Tibial nerve (tissue), 4 donors: Measurements from ENCODE around the gene SYNDIG1L. TPM values are rescaled to one million over a fixed set of nuclear protein-coding genes. Genes with fewer than 3 reads are reported as not detected.

Experiments used
- DNase-seq, 2 donors: peaks; one replicate each; pipeline ENCODE4 v3.0.0-alpha.2; 2019; ENCODE audit warnings: low spot score in 2 of 2
- H3K27ac ChIP-seq, 4 donors: fragments of 200-600 bp; sonication (generic) in 3 of 4; one replicate each; pipeline ENCODE4 v1.5.1; 2017 to 2019; ENCODE audit warnings: mild to moderate bottlenecking in 1 of 4
- H3K27me3 ChIP-seq, 2 donors: fragments of 200-600 bp; sonication (generic) in 1 of 2; one replicate each; pipeline versions ENCODE4 v1.5.1 to v1.6.0; 2017 to 2019
- H3K36me3 ChIP-seq, 3 donors: fragments of 200-600 bp; sonication (generic); one replicate each; pipeline ENCODE4 v1.5.1; 2018 to 2019
- H3K4me1 ChIP-seq, 4 donors: fragments of 200-600 bp; sonication (generic) in 3 of 4; one replicate each; pipeline ENCODE4 v1.5.1; 2017 to 2019
- H3K4me3 ChIP-seq, 4 donors: fragments of 200-600 bp; sonication (generic) in 3 of 4; one replicate each; pipeline ENCODE4 v1.5.1; 2017 to 2019; ENCODE audit warnings: mild to moderate bottlenecking in 1 of 4, moderate library complexity in 1 of 4
- H3K9me3 ChIP-seq, 4 donors: fragments of 200-600 bp; sonication (generic) in 3 of 4; one replicate each; pipeline ENCODE4 v1.5.1; 2017 to 2019
- EP300 ChIP-seq, 2 donors: sonication (generic); formaldehyde crosslinking; IDR thresholded peaks; one replicate each; pipeline ENCODE4 v1.6.1; 2017; ENCODE audit warnings: antibody characterized with exemption in 2 of 2, mild to moderate bottlenecking in 1 of 2
- POLR2A ChIP-seq, 2 donors: fragments of 450-650 bp; IDR thresholded peaks; one replicate each; pipeline ENCODE4 v1.6.1; 2017; ENCODE audit warnings: antibody characterized with exemption in 2 of 2, mild to moderate bottlenecking in 2 of 2, moderate library complexity in 2 of 2
- WGBS, 2 donors: methylation state at CpG; one replicate each; pipeline ENCODE4 v1.1.5; 2018; 5-methylcytosine and 5-hydroxymethylcytosine counted together
- total RNA-seq, 4 donors: library from RNA; depleted of rRNA; stranded (reverse); fragments of >200 nt; gene quantifications; one replicate each; pipeline ENCODE4 v1.1.0, GENCODE V29; 2016
- TF ChIP-seq, protein P1 (sequence below), 5 experiments: fragments of 200-600 bp in 3 of 5; fragments of 450-650 bp in 2 of 5; sonication (generic) in 3 of 5; IDR thresholded peaks; one replicate each; pipeline ENCODE4 v1.5.1; 2016 to 2019; ENCODE audit warnings: antibody characterized with exemption in 5 of 5, mild to moderate bottlenecking in 3 of 5, moderate library complexity in 2 of 5

Gene SYNDIG1L
- total RNA-seq, 4 donors from 2014 or later: not detected

- H3K27ac ChIP-seq: no peak overlapping the region
- peaks cover 0 to 12% (median 0%) of the 10 kb centered on the region in 4 donors for H3K9me3 ChIP-seq
- WGBS, 2 donors: 90 to 95% methylated on average over 3 of the region's 3 CpGs
- peaks cover 0 to 24% of the 10 kb centered on the region in 2 donors for H3K27me3 ChIP-seq
- no peak for DNase-seq
- no peaks in the 10 kb centered on the region for H3K36me3 ChIP-seq
- TF ChIP-seq, protein P1, sequence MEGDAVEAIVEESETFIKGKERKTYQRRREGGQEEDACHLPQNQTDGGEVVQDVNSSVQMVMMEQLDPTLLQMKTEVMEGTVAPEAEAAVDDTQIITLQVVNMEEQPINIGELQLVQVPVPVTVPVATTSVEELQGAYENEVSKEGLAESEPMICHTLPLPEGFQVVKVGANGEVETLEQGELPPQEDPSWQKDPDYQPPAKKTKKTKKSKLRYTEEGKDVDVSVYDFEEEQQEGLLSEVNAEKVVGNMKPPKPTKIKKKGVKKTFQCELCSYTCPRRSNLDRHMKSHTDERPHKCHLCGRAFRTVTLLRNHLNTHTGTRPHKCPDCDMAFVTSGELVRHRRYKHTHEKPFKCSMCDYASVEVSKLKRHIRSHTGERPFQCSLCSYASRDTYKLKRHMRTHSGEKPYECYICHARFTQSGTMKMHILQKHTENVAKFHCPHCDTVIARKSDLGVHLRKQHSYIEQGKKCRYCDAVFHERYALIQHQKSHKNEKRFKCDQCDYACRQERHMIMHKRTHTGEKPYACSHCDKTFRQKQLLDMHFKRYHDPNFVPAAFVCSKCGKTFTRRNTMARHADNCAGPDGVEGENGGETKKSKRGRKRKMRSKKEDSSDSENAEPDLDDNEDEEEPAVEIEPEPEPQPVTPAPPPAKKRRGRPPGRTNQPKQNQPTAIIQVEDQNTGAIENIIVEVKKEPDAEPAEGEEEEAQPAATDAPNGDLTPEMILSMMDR (IDR thresholded peaks at IDR 0.05): no peak
- TF ChIP-seq EP300 (IDR thresholded peaks at IDR 0.05): no peak
- no peak for TF ChIP-seq POLR2A (IDR thresholded peaks at IDR 0.05)
- no peak overlapping the region for H3K4me3 ChIP-seq
- peaks cover 0 to 7% (median 0%) of the 10 kb centered on the region in 4 donors for H3K4me1 ChIP-seq
Observed at GRCh38 chr14:74424606-74425005, 1.4 kb downstream of the SYNDIG1L start.

DNA sequence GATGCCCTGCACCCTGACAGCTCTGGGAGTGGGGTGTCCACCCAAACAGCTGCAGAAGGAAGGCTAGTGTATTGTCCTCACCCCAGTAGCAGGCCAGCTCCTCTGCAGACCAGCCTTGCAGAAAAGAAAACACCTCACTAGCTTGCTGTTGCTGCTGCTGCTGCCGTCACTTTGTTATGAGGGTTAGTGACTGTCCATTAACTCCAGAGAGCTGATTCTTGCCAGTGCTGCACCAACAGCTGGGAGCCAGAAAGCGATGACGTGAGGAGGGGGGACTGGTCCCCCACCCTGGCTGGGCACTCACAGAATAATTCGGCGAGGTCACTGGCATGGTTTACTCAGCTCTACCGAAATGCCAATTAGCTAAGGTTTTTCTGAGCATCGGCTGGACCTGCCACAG, 2.8 kb downstream of the SYNDIG1L start:
- TF ChIP-seq EP300 (IDR thresholded peaks at IDR 0.05) (no peak), POLR2A (IDR thresholded peaks at IDR 0.05) (no peak)
- TF ChIP-seq, protein P1 (IDR thresholded peaks at IDR 0.05): no peak
- H3K27me3 ChIP-seq: peaks cover 0 to 24% of the 10 kb centered on the region in 2 donors
- WGBS, 2 donors: 73 to 80% methylated on average over 7 of the region's 7 CpGs
- H3K36me3 ChIP-seq: no peaks in the 10 kb centered on the region
- peaks cover 0 to 12% (median 0%) of the 10 kb centered on the region in 4 donors for H3K9me3 ChIP-seq
- peaks cover 0 to 7% (median 0%) of the 10 kb centered on the region in 4 donors for H3K4me1 ChIP-seq
- no peak for DNase-seq
- no peak overlapping the region for H3K27ac ChIP-seq
- no peak overlapping the region for H3K4me3 ChIP-seq

GRCh38 chr14:74421981-74422380, 4.0 kb downstream of the SYNDIG1L start:
- Histone ChIP-seq H3K4me3 (no peak overlapping the region), H3K4me1 (peaks cover 0 to 7% (median 0%) of the 10 kb centered on the region in 4 donors), H3K9me3 (peaks cover 0 to 12% (median 0%) of the 10 kb centered on the region in 4 donors), H3K36me3 (no peaks in the 10 kb centered on the region), H3K27me3 (peaks cover 0 to 24% of the 10 kb centered on the region in 2 donors), H3K27ac (no peak overlapping the region)
- no peak for DNase-seq
- WGBS, 2 donors: 68 to 77% methylated on average over 5 of the region's 5 CpGs
- TF ChIP-seq, protein P1 (IDR thresholded peaks at IDR 0.05): no peak

DNA sequence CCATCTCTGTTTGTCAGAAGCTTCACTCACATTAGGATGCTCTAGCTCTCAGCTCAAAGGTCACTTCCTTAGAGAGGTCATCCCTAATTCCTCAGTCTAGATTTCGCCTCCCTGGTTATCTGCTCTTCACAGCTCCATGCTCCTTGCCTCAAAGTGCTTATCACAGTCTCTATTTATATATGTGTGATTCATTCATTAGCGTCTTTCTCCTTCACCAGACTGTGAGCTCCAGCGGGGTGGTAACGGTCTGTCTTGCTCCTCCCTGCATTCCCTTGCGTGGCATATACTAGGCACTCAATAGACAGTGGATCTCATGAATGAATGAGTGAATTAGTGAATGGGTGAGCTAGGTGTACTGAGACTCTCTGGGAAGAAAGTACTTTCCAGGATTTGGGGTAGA, 6.9 kb downstream of the SYNDIG1L start:
- no peaks in the 10 kb centered on the region for H3K4me1 ChIP-seq

GRCh38 chr14:74418031-74418430, 8.0 kb downstream of the SYNDIG1L start:
- no peak overlapping the region for H3K27ac ChIP-seq
- no peak overlapping the region for H3K4me3 ChIP-seq
- no peaks in the 10 kb centered on the region for H3K4me1 ChIP-seq
- no peak for DNase-seq
- 23 to 33% methylated on average over 8 of the region's 8 CpGs for WGBS, 2 donors
- H3K27me3 ChIP-seq: peaks cover 0 to 7% of the 10 kb centered on the region in 2 donors
- no peak for TF ChIP-seq POLR2A (IDR thresholded peaks at IDR 0.05)
- TF ChIP-seq, protein P1 (IDR thresholded peaks at IDR 0.05): no peak
- TF ChIP-seq EP300 (IDR thresholded peaks at IDR 0.05): no peak
- peaks cover 0 to 12% (median 0%) of the 10 kb centered on the region in 4 donors for H3K9me3 ChIP-seq
- H3K36me3 ChIP-seq: no peaks in the 10 kb centered on the region

More for the DNA sequence above, 6.9 kb downstream of the SYNDIG1L start:
- 80 to 84% methylated on average over 5 of the region's 5 CpGs for WGBS, 2 donors
- H3K27me3 ChIP-seq: peaks cover 0 to 2% of the 10 kb centered on the region in 2 donors
- peaks cover 0 to 12% (median 0%) of the 10 kb centered on the region in 4 donors for H3K9me3 ChIP-seq
- no peak overlapping the region for H3K4me3 ChIP-seq
- no peaks in the 10 kb centered on the region for H3K36me3 ChIP-seq
- DNase-seq: no peak
- no peak overlapping the region for H3K27ac ChIP-seq
- TF ChIP-seq, protein P1 (IDR thresholded peaks at IDR 0.05): no peak
- no peak for TF ChIP-seq EP300 (IDR thresholded peaks at IDR 0.05)
- no peak for TF ChIP-seq POLR2A (IDR thresholded peaks at IDR 0.05)
